ENCODE measurements around the gene PTPRD. TPM values are rescaled to one million over a fixed set of nuclear protein-coding genes. Genes with fewer than 3 reads are reported as not detected.
A peak's percentile ranks its signal among the peaks of the same experiment; 100 is the strongest.

The PTPRD gene
- total and polyA plus RNA-seq, 7 experiments from 2014 or later = 0.71 TPM; not detected in 6

GRCh38 chr9:10614196-10614800 lies 1.5 kb upstream of the PTPRD start:
- intact Hi-C loops (cut with micrococcal nuclease) = no loop called here
- no peak for ATAC-seq
- Mint-ChIP-seq H3K36me3 (peaks cover 0 to 12% (median 0%) of the 10 kb centered on the region in 5 donors), H3K4me1 (peaks cover 0 to 8% (median 5%) of the 10 kb centered on the region in 7 donors), H3K27ac (no peak overlapping the region), H3K9me3 (peaks cover 0 to 39% (median 12%) of the 10 kb centered on the region in 11 donors), H3K27me3 (peaks cover 33 to 54% (median 46%) of the 10 kb centered on the region in 5 donors), H3K4me3 (peak overlapping the region in 1 of 10 donors; percentile 45)
- no peaks in the 10 kb centered on the region for H3K9me3 ChIP-seq (ENCODE audit: control insufficient read depth in 2 of 3, low read length in 3 of 3)
- no peaks in the 10 kb centered on the region for H3K4me1 ChIP-seq (ENCODE audit: control insufficient read depth in 2 of 2, insufficient read depth in 2 of 2, low read length in 2 of 2)
- peaks cover 0 to 3% of the 10 kb centered on the region in 2 donors for H3K27me3 ChIP-seq (ENCODE audit: control insufficient read depth in 2 of 2, insufficient read depth in 2 of 2, low read length in 2 of 2)
- H3K36me3 ChIP-seq (ENCODE audit: control insufficient read depth in 2 of 3, insufficient read depth in 3 of 3, low read length in 3 of 3) = no peaks in the 10 kb centered on the region
- H3K4me3 ChIP-seq (ENCODE audit: low read length) = no peak overlapping the region
- no peak for DNase-seq
- ChIA-PET POLR2A (no interaction called here), CTCF (no interaction called here)
- no peak overlapping the region for H3K27ac ChIP-seq (ENCODE audit: low read depth, low read length)

GRCh38 chr9:10613419-10613818 lies 617 bp upstream of the PTPRD start:
- H3K9me3 ChIP-seq (ENCODE audit: control insufficient read depth in 2 of 3, low read length in 3 of 3) = no peaks in the 10 kb centered on the region
- intact Hi-C loops (cut with micrococcal nuclease) = no loop called here
- POLR2A ChIA-PET = no interaction called here
- Mint-ChIP-seq H3K27ac (no peak overlapping the region), H3K9me3 (peaks cover 0 to 39% (median 12%) of the 10 kb centered on the region in 11 donors), H3K4me1 (peaks cover 0 to 8% (median 5%) of the 10 kb centered on the region in 7 donors), H3K27me3 (peaks cover 33 to 54% (median 46%) of the 10 kb centered on the region in 5 donors), H3K4me3 (peak overlapping the region in 3 of 10 donors; percentile 4 to 28 (median 8)), H3K36me3 (peaks cover 0 to 12% (median 0%) of the 10 kb centered on the region in 5 donors)
- H3K27me3 ChIP-seq (ENCODE audit: control insufficient read depth in 2 of 2, insufficient read depth in 2 of 2, low read length in 2 of 2) = peaks cover 0 to 3% of the 10 kb centered on the region in 2 donors
- CTCF ChIA-PET = no interaction called here
- no peaks in the 10 kb centered on the region for H3K4me1 ChIP-seq (ENCODE audit: control insufficient read depth in 2 of 2, insufficient read depth in 2 of 2, low read length in 2 of 2)
- ATAC-seq (no peak), DNase-seq (no peak)
- no peaks in the 10 kb centered on the region for H3K36me3 ChIP-seq (ENCODE audit: control insufficient read depth in 2 of 3, insufficient read depth in 3 of 3, low read length in 3 of 3)
- no peak overlapping the region for H3K4me3 ChIP-seq (ENCODE audit: low read length)
- H3K27ac ChIP-seq (ENCODE audit: low read depth, low read length) = no peak overlapping the region

- Mint-ChIP-seq H3K27me3 (peaks cover 0 to under 1% (median under 1%) of the 10 kb centered on the region in 5 donors), H3K36me3 (no peaks in the 10 kb centered on the region), H3K9me3 (peaks cover 0 to 15% (median 4%) of the 10 kb centered on the region in 11 donors), H3K4me1 (no peaks in the 10 kb centered on the region), H3K27ac (no peak overlapping the region), H3K4me3 (no peak overlapping the region)
- ChIA-PET POLR2A (no interaction called here), CTCF (no interaction called here)
- H3K4me3 ChIP-seq (ENCODE audit: low read length) = no peak overlapping the region
- no peaks in the 10 kb centered on the region for H3K27me3 ChIP-seq (ENCODE audit: control insufficient read depth in 2 of 2, insufficient read depth in 2 of 2, low read length in 2 of 2)
- DNase-seq (no peak), ATAC-seq (no peak)
- no peak overlapping the region for H3K27ac ChIP-seq (ENCODE audit: low read depth, low read length)
- intact Hi-C loops (cut with micrococcal nuclease) = no loop called here
- no peaks in the 10 kb centered on the region for H3K9me3 ChIP-seq (ENCODE audit: control insufficient read depth in 2 of 3, low read length in 3 of 3)
- H3K36me3 ChIP-seq (ENCODE audit: control insufficient read depth in 2 of 3, insufficient read depth in 3 of 3, low read length in 3 of 3) = no peaks in the 10 kb centered on the region
- H3K4me1 ChIP-seq (ENCODE audit: control insufficient read depth in 2 of 2, insufficient read depth in 2 of 2, low read length in 2 of 2) = no peaks in the 10 kb centered on the region
Observed at GRCh38 chr9:10605388-10605787, 7.4 kb downstream of the PTPRD start.

- Histone ChIP-seq H3K4me1 (ENCODE audit: control insufficient read depth in 2 of 2, insufficient read depth in 2 of 2, low read length in 2 of 2) (no peaks in the 10 kb centered on the region), H3K27ac (ENCODE audit: low read depth, low read length) (no peak overlapping the region), H3K9me3 (ENCODE audit: control insufficient read depth in 2 of 3, low read length in 3 of 3) (no peaks in the 10 kb centered on the region), H3K4me3 (ENCODE audit: low read length) (no peak overlapping the region), H3K27me3 (ENCODE audit: control insufficient read depth in 2 of 2, insufficient read depth in 2 of 2, low read length in 2 of 2) (no peaks in the 10 kb centered on the region), H3K36me3 (ENCODE audit: control insufficient read depth in 2 of 3, insufficient read depth in 3 of 3, low read length in 3 of 3) (no peaks in the 10 kb centered on the region)
- Mint-ChIP-seq H3K4me3 (no peak overlapping the region), H3K36me3 (no peaks in the 10 kb centered on the region), H3K4me1 (no peaks in the 10 kb centered on the region), H3K9me3 (peaks cover 0 to 14% (median 4%) of the 10 kb centered on the region in 11 donors), H3K27ac (no peak overlapping the region), H3K27me3 (no peaks in the 10 kb centered on the region)
- no peak for ATAC-seq
- intact Hi-C loops (cut with micrococcal nuclease) = no loop called here
- ChIA-PET POLR2A (no interaction called here), CTCF (no interaction called here)
- DNase-seq = no peak
Observed at GRCh38 chr9:10604927-10605326, 7.9 kb downstream of the PTPRD start.

GRCh38 chr9:10597801-10598200 lies 15.0 kb downstream of the PTPRD start:
- ATAC-seq (no peak), DNase-seq (no peak)
- no peaks in the 10 kb centered on the region for H3K27me3 Mint-ChIP-seq
- H3K36me3 ChIP-seq (ENCODE audit: control insufficient read depth in 2 of 3, insufficient read depth in 3 of 3, low read length in 3 of 3) = no peaks in the 10 kb centered on the region
- no peaks in the 10 kb centered on the region for H3K9me3 ChIP-seq (ENCODE audit: control insufficient read depth in 2 of 3, low read length in 3 of 3)
- no peaks in the 10 kb centered on the region for H3K27me3 ChIP-seq (ENCODE audit: control insufficient read depth in 2 of 2, insufficient read depth in 2 of 2, low read length in 2 of 2)
- intact Hi-C loops (cut with micrococcal nuclease) = no loop called here
- H3K4me1 Mint-ChIP-seq = no peaks in the 10 kb centered on the region
- no peak overlapping the region for H3K4me3 Mint-ChIP-seq
- H3K27ac ChIP-seq (ENCODE audit: low read depth, low read length) = no peak overlapping the region
- no peak overlapping the region for H3K4me3 ChIP-seq (ENCODE audit: low read length)
- H3K36me3 Mint-ChIP-seq = no peaks in the 10 kb centered on the region
- POLR2A ChIA-PET = no interaction called here
- H3K4me1 ChIP-seq (ENCODE audit: control insufficient read depth in 2 of 2, insufficient read depth in 2 of 2, low read length in 2 of 2) = no peaks in the 10 kb centered on the region
- CTCF ChIA-PET = no interaction called here
- peaks cover 0 to 10% (median 0%) of the 10 kb centered on the region in 11 donors for H3K9me3 Mint-ChIP-seq
- no peak overlapping the region for H3K27ac Mint-ChIP-seq

GRCh38 chr9:10594482-10594881 lies 18.3 kb downstream of the PTPRD start:
- no peaks in the 10 kb centered on the region for H3K4me1 ChIP-seq (ENCODE audit: control insufficient read depth in 2 of 2, insufficient read depth in 2 of 2, low read length in 2 of 2)
- H3K4me3 ChIP-seq (ENCODE audit: low read length) = no peak overlapping the region
- no peaks in the 10 kb centered on the region for H3K36me3 ChIP-seq (ENCODE audit: control insufficient read depth in 2 of 3, insufficient read depth in 3 of 3, low read length in 3 of 3)
- H3K27ac ChIP-seq (ENCODE audit: low read depth, low read length) = no peak overlapping the region
- Mint-ChIP-seq H3K27ac (no peak overlapping the region), H3K36me3 (no peaks in the 10 kb centered on the region), H3K9me3 (peaks cover 0 to 12% (median 3%) of the 10 kb centered on the region in 11 donors), H3K4me1 (no peaks in the 10 kb centered on the region), H3K27me3 (no peaks in the 10 kb centered on the region), H3K4me3 (no peak overlapping the region)
- CTCF ChIA-PET = no interaction called here
- intact Hi-C loops (cut with micrococcal nuclease) = no loop called here
- DNase-seq (no peak), ATAC-seq (no peak)
- no peaks in the 10 kb centered on the region for H3K27me3 ChIP-seq (ENCODE audit: control insufficient read depth in 2 of 2, insufficient read depth in 2 of 2, low read length in 2 of 2)
- POLR2A ChIA-PET = no interaction called here
- H3K9me3 ChIP-seq (ENCODE audit: control insufficient read depth in 2 of 3, low read length in 3 of 3) = peaks cover 0 to 5% (median 0%) of the 10 kb centered on the region in 3 experiments

- no peaks in the 10 kb centered on the region for H3K4me1 ChIP-seq (ENCODE audit: control insufficient read depth in 2 of 2, insufficient read depth in 2 of 2, low read length in 2 of 2)
- CTCF ChIA-PET = no interaction called here
- H3K27ac Mint-ChIP-seq = no peak overlapping the region
- no peaks in the 10 kb centered on the region for H3K36me3 ChIP-seq (ENCODE audit: control insufficient read depth in 2 of 3, insufficient read depth in 3 of 3, low read length in 3 of 3)
- H3K9me3 ChIP-seq (ENCODE audit: control insufficient read depth in 2 of 3, low read length in 3 of 3) = no peaks in the 10 kb centered on the region
- DNase-seq (no peak), ATAC-seq (no peak)
- H3K4me1 Mint-ChIP-seq = no peaks in the 10 kb centered on the region
- H3K27me3 Mint-ChIP-seq = no peaks in the 10 kb centered on the region
- no peaks in the 10 kb centered on the region for H3K36me3 Mint-ChIP-seq
- peaks cover 0 to 30% (median 12%) of the 10 kb centered on the region in 11 donors for H3K9me3 Mint-ChIP-seq
- POLR2A ChIA-PET = no interaction called here
- H3K4me3 ChIP-seq (ENCODE audit: low read length) = no peak overlapping the region
- intact Hi-C loops (cut with micrococcal nuclease) = loop anchor here in 1 of 2 donors (10.0 kb wide), 2 partner anchors 62 to 752 kb away; no protein-coding TSS in a partner anchor
- no peak overlapping the region for H3K4me3 Mint-ChIP-seq
- no peaks in the 10 kb centered on the region for H3K27me3 ChIP-seq (ENCODE audit: control insufficient read depth in 2 of 2, insufficient read depth in 2 of 2, low read length in 2 of 2)
- no peak overlapping the region for H3K27ac ChIP-seq (ENCODE audit: low read depth, low read length)
Observed at GRCh38 chr9:10586407-10586806, 26.4 kb downstream of the PTPRD start.
